HPDE6-E6E7 (cell line): ENCODE results near the gene SSNA1.

Source experiments
- DNase-seq: peaks from one replicate; pipeline ENCODE4 v3.0.0; 2011; ENCODE audit warnings: missing footprints; ENCODE audit errors: extremely low spot score

SSNA1 gene

GRCh38 chr9:137201205-137201868, 12.9 kb downstream of the SSNA1 start:
- DNase-seq, result no peak

GRCh38 chr9:137202966-137203365, 14.5 kb downstream of the SSNA1 start:
- no peak for DNase-seq

- no peak for DNase-seq
Observed at GRCh38 chr9:137204731-137205125, 16.3 kb downstream of the SSNA1 start.

- DNase-seq, result peak; percentile 90
Observed at GRCh38 chr9:137205126-137206069, 16.9 kb downstream of the SSNA1 start, which contains the start of the genes NDOR1 and TMEM203. NDOR1 (plus strand) TSS chr9:137205700; CDS start chr9:137205778, 78 bp downstream. TMEM203 (minus strand) TSS chr9:137205648; CDS start chr9:137205414, 234 bp downstream.

- no peak for DNase-seq
Observed at GRCh38 chr9:137206602-137207001, 18.1 kb downstream of the SSNA1 start.

GRCh38 chr9:137211532-137211931, 23.1 kb downstream of the SSNA1 start:
- DNase-seq, result no peak

GRCh38 chr9:137212520-137212919, 24.0 kb downstream of the SSNA1 start:
- DNase-seq, result no peak

GRCh38 chr9:137213160-137214060, 24.9 kb downstream of the SSNA1 start:
- DNase-seq, result no peak

- DNase-seq, result no peak
Observed at GRCh38 chr9:137214620-137215019, 26.1 kb downstream of the SSNA1 start.

GRCh38 chr9:137215196-137215986, 26.9 kb downstream of the SSNA1 start:
- DNase-seq, result no peak

GRCh38 chr9:137216188-137216965, 27.9 kb downstream of the SSNA1 start:
- DNase-seq, result no peak

- peak; percentile 87 for DNase-seq
Observed at GRCh38 chr9:137217276-137218211, 29.1 kb downstream of the SSNA1 start.

- no peak for DNase-seq
Observed at GRCh38 chr9:137218212-137218753, 29.8 kb downstream of the SSNA1 start.

GRCh38 chr9:137218754-137219271, 30.3 kb downstream of the SSNA1 start:
- DNase-seq, result no peak

- DNase-seq, result no peak
Observed at GRCh38 chr9:137219757-137220316, 31.4 kb downstream of the SSNA1 start.

- DNase-seq, result no peak
Observed at GRCh38 chr9:137220317-137221094, 32.0 kb downstream of the SSNA1 start.

- DNase-seq, result no peak
Observed at GRCh38 chr9:137221095-137221505, 32.6 kb downstream of the SSNA1 start.
